Kidney (tissue), 14 donors: Measurements from ENCODE around the gene MSI1. TPM values are rescaled to one million over a fixed set of nuclear protein-coding genes. Genes with fewer than 3 reads are reported as not detected.

Source experiments
- DNase-seq, 5 donors: peaks; one replicate each; pipeline ENCODE4 v3.0.0-alpha.2; 2013 to 2020
- FAIRE-seq: peaks from 2 replicates; lab custom pipeline; 2012; peaks lifted over from hg19 to GRCh38; lab: Jason Lieb, UNC
- H3K27ac ChIP-seq, 2 donors: one replicate each; pipeline ENCODE4 v1.7.0; 2013; ENCODE audit warnings: low read depth in 2 of 2, low read length in 2 of 2, inconsistent platforms in 1 of 2
- H3K27me3 ChIP-seq: one replicate; pipeline ENCODE4 v1.7.1; 2013; ENCODE audit warnings: low read length, inconsistent platforms; ENCODE audit not compliant: control insufficient read depth, insufficient read depth
- H3K36me3 ChIP-seq, 3 donors: one replicate each; pipeline versions ENCODE4 v1.7.0 to v1.7.1; 2013; ENCODE audit warnings: low read length in 3 of 3, control low read depth in 1 of 3, inconsistent platforms in 1 of 3; ENCODE audit not compliant: insufficient read depth in 3 of 3, control insufficient read depth in 2 of 3
- H3K4me1 ChIP-seq, 3 donors: one replicate each; pipeline versions ENCODE4 v1.7.0 to v1.7.1; 2013; ENCODE audit warnings: low read length in 3 of 3, inconsistent platforms in 1 of 3, low read depth in 1 of 3; ENCODE audit not compliant: control insufficient read depth in 2 of 3, insufficient read depth in 2 of 3
- H3K4me3 ChIP-seq, 3 donors: one replicate each; pipeline versions ENCODE4 v1.7.0 to v1.8.1; 2013; ENCODE audit warnings: low read length in 3 of 3, control low read depth in 1 of 3, inconsistent platforms in 1 of 3
- H3K9ac ChIP-seq, 3 donors: one replicate each; pipeline versions ENCODE4 v1.7.0 to v1.7.1; 2013; ENCODE audit warnings: low read length in 3 of 3, control low read depth in 1 of 3, inconsistent platforms in 1 of 3
- H3K9me3 ChIP-seq, 3 donors: one replicate each; pipeline versions ENCODE4 v1.7.0 to v1.7.1; 2013; ENCODE audit warnings: low read length in 3 of 3, control low read depth in 1 of 3, inconsistent platforms in 1 of 3; ENCODE audit not compliant: control insufficient read depth in 2 of 3, insufficient read depth in 1 of 3
- CTCF ChIP-seq: IDR thresholded peaks from 3 replicates; pipeline ENCODE4 v1.5.1; 2012; ENCODE audit warnings: mild to moderate bottlenecking, moderate library complexity, borderline replicate concordance; ENCODE audit not compliant: insufficient read depth; ENCODE audit errors: extremely low read depth
- intact Hi-C: fragments of 100-400 bp; cut with DNase I; formaldehyde crosslinking; loops from one replicate; pipeline ENCODE4 v1.11.1; 2022
- polyA plus RNA-seq: library from polyadenylated mRNA; stranded (reverse); fragments of 350-450 nt; fragmentation: Illumina TruSeq; extraction: RNeasy Lipid Tissue Mini Kit (QIAGEN cat#74804); gene quantifications from one replicate; pipeline ENCODE4 v1.2.3, GENCODE V29; 2014; ENCODE audit warnings: low read depth, low replicate concordance; ENCODE audit not compliant: insufficient read depth
- total RNA-seq: library from RNA; stranded (reverse); fragmentation: NEBNext Ultra II Directional; extraction: Animal tissue kit (Norgen Biotek cat#: 25700); gene quantifications from one replicate; pipeline ENCODE4 v1.2.1, GENCODE V29; 2021
- donor health status: control.
- donor health status: control.
- donor health status: control.
- donor health status: control.
- donor health status: control.
- donor health status: DM: yes; HTN: yes; CAD: no.
- donor health status: Normal renal cell carcinoma (clear cell type).

Gene MSI1
- total and polyA plus RNA-seq, 2 donors from 2014 or later, result 0.80 to 1.3 TPM

DNA sequence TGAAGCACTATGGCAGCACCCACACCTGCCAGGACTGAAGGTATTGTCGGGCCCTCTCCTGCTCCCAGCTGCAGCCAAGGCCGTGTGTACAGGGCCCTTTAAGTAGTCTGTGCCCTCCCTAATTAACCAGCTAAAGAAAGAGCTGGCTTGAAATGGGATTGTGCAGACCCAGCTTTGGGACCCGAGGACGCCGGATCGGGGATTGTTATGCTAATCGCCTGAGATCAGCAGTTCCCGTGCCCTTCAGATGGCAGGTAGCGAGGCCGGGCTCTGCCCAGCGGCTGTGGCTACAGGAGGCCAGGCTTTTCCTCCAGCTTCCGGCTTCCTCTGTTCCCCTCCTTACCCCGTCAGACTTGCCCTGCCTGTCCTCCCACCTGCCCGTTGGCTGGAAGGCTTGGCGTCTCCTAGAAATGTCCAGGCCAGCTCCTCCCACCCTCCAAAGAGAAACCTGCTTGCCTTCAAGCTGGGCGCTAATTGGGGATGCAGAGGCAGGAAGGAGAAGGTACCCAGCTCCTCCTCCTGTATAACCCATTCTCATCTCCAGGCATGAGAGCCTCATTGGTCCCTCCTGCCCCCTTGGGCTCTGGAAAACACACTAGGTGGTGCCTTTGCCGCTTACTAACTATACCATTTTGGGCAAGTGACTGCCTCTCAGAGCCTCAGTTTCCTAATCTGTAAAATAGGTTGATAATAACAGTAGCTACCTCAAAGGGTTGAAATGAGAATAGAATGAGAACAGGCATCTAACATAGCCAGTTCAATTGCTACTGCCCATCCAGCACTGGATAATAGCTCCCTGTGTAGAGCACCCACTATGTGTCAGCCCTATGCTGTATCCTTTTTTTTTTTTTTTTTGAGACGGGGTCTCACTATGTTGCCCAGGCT lies 25.8 kb upstream of the MSI1 start:
- H3K27me3 ChIP-seq, result no peaks in the 10 kb centered on the region
- no peak for TF ChIP-seq CTCF
- FAIRE-seq (no peak), DNase-seq (peak; percentile 76 to 87 (median 83))
- intact Hi-C loops, result no loop called here
- no peak overlapping the region for H3K27ac ChIP-seq
- H3K4me1 ChIP-seq, result no peaks in the 10 kb centered on the region
- no peak overlapping the region for H3K4me3 ChIP-seq
- H3K36me3 ChIP-seq, result no peaks in the 10 kb centered on the region
- peak overlapping the region in 1 of 3 donors; percentile 9 for H3K9ac ChIP-seq
- no peaks in the 10 kb centered on the region for H3K9me3 ChIP-seq

- Histone ChIP-seq H3K4me3 (no peak overlapping the region), H3K4me1 (no peaks in the 10 kb centered on the region), H3K36me3 (no peaks in the 10 kb centered on the region), H3K27ac (no peak overlapping the region), H3K9me3 (no peaks in the 10 kb centered on the region), H3K27me3 (no peaks in the 10 kb centered on the region), H3K9ac (no peak overlapping the region)
- no peak for TF ChIP-seq CTCF
- intact Hi-C loops, result no loop called here
- FAIRE-seq, result no peak
- no peak for DNase-seq
Measured at GRCh38 chr12:120390540-120391120, 21.7 kb upstream of the MSI1 start.

GRCh38 chr12:120388691-120389481 lies 19.9 kb upstream of the MSI1 start:
- Histone ChIP-seq H3K36me3 (no peaks in the 10 kb centered on the region), H3K9ac (no peak overlapping the region), H3K27me3 (no peaks in the 10 kb centered on the region), H3K27ac (no peak overlapping the region), H3K9me3 (no peaks in the 10 kb centered on the region), H3K4me1 (no peaks in the 10 kb centered on the region), H3K4me3 (peak overlapping the region in 1 of 3 donors; percentile 28)
- DNase-seq (peak in 4 of 5 donors; percentile 32 to 64 (median 52)), FAIRE-seq (no peak)
- intact Hi-C loops, result no loop called here
- no peak for TF ChIP-seq CTCF
